Activated CD8-positive, alpha-beta memory T cell treated with anti-CD3 and anti-CD28 coated beads, Interleukin-2, amount 50 U/mL, for 48 hours (primary cell): Measurements from ENCODE around the gene LMBR1.

Experiments
- DNase-seq: peaks from one replicate; pipeline ENCODE4 v3.0.0-alpha.2; 2020

Gene LMBR1

DNA sequence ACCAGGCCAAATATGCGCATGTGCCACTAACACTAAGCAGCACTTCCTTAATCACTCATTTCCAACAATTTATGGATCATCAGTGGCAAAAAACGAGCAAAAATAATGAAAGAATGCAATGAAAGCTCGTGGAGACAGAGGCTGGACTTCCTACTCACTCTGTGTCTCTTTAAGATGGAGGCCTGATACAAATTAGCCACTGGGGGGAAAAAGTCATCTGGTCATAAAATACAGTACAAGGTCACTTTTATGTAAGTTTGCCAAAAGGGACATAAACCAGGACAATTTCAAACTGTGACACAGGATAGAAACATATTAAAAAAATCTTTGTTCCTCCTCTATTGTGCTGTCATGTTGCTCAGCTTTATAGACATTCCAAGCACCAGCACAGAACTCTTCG, 101.7 kb downstream of the LMBR1 start:
- DNase-seq, result no peak

DNA sequence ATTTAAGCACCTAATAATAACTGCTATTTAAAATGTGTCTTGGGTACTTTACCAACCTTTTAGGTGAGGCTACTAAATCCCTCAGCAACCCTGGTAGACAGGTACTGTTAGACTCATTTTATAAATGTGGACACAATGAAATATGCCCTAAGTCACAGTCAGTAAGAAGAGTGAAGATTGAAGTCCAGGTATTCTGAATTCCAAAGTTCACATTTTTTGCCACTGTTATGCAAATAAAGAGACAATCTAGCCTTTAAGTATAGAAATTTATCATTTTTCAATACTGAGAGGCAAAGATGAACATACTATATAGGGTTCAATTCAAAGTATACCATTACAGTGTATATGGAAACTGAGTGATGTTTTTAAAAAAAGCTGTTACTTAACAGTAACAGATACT, 102.7 kb downstream of the LMBR1 start:
- no peak for DNase-seq

GRCh38 chr7:156785998-156786543, 106.9 kb downstream of the LMBR1 start:
- DNase-seq, result no peak

DNA sequence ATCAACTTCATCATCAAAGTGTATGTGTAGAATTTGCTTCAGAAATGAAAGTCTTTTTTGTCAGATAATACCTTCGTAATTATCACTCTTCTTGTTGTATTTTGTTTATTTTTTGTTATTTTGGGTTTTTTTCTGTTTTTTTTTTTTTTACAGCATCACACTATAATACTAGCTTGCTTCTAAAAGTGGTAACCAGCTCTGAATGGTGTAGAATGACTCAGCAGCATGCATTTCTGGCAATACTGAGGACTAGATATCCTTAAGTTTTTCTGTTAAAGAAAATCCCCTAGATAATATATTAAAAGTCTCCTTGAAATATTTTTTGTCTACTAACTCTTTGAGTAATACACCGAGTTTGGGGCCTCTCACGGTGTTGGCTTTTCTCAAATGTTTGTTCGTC, 109.1 kb downstream of the LMBR1 start:
- DNase-seq, result no peak

DNA sequence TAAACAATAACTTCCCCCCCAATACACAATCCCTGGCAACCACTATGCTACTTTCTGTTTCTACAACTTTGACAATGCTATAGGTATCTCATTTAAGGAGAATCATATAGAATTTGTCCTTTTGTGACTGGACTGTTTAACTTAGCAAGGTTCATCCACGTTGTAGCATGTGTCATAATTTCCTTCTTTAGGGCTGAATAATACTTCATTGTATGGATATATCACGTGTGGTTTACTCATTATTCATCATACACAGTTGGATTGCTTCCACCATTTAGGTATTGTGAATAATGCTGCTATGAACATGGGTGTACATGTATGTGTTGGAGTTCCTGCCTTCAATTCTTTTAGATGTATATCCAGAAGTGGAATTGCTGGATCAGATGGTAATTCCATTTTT, 111.0 kb downstream of the LMBR1 start:
- DNase-seq, result no peak

DNA sequence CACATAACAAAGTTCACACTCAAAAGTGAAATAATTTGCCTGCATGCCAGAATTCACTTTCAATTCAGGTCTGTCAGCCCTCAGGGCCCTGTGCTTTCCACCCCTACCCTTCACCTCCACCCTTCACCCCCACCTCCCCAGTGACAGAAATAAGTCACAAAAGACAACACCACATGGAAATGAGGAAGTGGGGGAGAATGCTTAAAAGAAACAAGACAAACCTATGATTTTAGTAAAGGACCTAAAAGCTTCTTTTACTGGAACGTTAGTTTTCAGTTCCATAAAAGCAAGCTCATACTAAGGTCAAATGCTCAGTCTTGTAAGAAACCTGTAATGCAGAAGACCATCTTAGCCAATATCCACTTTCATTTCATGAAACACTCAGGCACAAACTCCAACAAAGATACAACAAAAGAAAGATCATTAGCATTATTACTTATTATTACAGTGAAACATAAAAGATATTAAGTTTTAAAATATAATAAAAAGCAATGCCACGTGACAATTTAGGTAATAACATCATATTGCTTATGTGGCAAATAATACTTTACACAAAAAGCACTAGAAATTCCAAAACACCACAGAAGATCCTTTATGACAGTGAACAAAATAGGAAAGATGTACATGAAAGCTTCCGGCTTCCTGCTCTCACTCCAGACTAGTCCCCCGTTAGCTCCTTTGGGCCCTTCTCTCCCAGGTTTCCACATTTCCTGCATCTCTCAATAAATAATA, 112.1 kb downstream of the LMBR1 start:
- DNase-seq, result no peak

GRCh38 chr7:156778668-156779067, 114.3 kb downstream of the LMBR1 start:
- no peak for DNase-seq

GRCh38 chr7:156778201-156778600, 114.8 kb downstream of the LMBR1 start:
- DNase-seq, result no peak

- no peak for DNase-seq
These were observed 115.5 kb downstream of the LMBR1 start for GRCh38 chr7:156777364-156778069.

DNA sequence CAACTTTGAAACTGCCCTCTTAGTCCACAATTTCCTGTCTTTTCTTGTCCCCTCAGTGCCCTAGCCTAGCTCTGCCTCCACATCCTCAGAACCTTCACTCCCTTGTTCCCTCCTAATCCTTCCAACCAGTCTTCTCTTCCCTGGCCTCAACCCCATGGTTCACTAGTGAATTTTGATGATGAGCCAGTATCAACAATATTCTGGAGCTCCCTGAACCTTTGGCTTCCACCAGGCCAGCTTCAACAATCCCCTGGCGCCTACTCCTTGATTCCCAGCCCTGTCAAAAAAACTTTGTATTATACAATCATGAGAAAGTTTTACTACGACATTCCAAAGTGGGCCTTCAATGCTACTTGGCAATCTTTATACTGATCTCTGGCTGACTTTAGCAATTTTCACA, 116.5 kb downstream of the LMBR1 start:
- no peak for DNase-seq

- DNase-seq, result no peak
These were observed 119.0 kb downstream of the LMBR1 start for GRCh38 chr7:156773966-156774365.

DNA sequence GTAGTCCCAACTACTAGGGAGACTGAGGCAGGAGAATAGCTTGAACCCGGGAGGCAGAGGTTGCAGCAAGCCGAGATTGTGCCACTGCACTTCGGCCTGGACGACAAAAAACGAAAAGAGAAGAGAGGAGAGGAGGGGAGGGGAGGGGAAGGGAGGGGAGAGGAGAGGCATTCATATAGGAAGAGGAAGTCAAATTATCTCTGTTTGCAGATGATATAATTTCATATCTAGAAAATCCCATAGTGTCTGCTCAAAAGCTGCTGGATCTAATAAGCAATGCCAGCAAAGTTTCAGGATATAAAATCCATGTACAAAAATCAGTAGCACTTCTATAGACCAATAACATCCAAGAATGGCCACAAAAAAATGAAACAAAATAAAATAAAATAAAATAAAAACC, 120.3 kb downstream of the LMBR1 start:
- no peak for DNase-seq

- no peak for DNase-seq
These were observed 124.1 kb downstream of the LMBR1 start for GRCh38 chr7:156768698-156769472.

DNA sequence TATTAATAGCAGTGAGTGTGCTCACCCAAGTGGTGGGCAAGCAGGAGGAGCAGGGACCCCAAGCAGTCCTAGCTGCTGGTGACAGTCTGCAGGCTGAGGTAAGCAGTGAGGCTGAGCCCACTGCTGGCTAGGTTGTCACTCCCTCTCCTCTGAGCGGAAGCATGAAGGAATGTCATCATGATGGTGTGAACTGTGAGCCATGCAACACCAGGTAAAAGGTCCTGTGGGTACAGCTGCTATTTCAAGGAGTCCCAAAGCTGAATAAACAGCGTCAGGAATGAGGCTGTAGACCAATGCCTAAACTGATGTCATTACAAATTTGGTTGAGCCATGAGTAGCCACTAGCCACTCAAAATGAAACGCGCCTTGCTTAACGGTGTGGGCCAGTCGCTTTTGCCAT, 126.3 kb downstream of the LMBR1 start:
- no peak for DNase-seq

DNA sequence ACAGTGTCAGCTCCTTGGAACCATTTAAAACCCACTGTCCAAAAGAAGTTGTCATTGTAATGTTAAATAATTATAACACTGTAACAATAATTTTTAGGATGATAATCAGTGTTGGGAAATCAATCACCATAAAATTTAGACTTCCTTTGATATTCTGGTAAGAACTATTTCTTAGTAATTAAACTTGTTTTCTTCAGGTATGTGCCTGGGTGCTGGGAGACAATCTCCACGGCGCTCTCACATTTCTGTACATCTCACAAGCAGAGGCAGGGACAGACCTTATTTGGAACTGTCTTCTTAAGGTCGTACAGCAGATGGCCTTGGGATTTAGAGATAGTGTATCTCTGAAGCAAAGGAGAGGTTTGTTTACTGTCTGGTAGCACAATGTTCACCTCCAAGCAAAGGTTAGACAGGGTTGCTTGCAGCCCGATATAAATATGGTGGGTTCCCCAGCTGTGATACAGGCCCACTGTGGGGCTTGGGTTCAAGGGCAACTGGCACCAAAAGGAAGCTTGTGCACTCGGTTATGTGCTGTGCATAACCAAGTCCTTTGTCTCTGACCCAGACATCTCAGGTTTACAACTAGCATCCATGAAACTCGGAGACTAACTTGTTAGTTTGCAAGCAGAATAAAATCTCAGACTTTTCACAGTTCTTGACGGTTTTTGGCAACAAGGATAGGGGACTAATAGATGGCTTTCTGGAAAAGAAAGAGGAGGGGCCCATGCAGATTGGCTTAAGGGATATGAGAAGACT, 126.9 kb downstream of the LMBR1 start:
- DNase-seq, result no peak

DNA sequence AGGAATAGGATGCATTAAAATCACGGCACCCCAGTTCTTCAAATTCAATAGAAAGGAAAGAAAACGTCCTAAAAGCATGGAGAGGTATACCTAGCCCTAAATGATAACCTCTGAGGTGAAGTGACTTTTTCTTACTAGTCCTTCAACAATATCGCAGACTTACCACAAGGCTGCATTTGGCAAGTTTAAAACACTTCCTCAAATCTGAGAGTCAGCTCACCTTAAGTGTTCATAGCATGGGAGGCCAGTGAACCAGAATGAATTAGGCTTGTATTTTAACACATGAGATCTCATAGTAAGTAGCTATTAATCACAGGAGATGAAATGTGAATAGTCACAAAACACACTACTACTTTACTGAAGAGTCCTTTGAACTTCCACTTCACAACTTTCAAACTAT, 128.2 kb downstream of the LMBR1 start:
- no peak for DNase-seq

DNA sequence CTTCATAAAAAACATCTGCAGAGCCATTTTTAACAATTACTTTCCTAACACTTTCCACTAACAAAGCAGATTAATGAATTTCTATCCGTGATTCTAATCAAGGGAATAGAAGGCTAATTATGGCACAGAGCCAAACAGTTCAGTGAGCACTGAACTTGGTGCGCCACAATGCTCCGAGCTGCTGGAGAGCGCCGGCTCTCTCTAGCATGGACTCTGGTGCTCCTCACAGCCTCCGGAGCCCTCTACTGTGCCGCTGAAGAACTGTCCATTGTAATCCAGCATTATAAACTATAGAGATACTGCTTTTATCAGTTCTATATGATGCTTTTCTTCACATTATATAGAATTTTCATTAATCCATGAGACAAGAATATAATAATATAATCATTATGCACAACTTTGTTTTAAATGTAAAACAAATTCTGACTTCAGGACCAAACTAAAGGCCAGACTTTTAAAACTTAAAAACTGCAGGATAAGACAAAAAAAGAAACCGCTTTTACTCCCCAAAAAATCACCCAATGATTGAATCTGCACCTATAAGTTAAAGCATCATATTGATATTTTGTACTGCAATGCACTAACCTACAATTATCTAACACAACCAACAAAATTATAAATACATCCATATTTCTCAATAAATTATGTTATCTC, 128.8 kb downstream of the LMBR1 start:
- DNase-seq, result no peak

GRCh38 chr7:156759579-156760202, 133.3 kb downstream of the LMBR1 start:
- DNase-seq, result no peak

GRCh38 chr7:156759143-156759542, 133.8 kb downstream of the LMBR1 start:
- no peak for DNase-seq

DNA sequence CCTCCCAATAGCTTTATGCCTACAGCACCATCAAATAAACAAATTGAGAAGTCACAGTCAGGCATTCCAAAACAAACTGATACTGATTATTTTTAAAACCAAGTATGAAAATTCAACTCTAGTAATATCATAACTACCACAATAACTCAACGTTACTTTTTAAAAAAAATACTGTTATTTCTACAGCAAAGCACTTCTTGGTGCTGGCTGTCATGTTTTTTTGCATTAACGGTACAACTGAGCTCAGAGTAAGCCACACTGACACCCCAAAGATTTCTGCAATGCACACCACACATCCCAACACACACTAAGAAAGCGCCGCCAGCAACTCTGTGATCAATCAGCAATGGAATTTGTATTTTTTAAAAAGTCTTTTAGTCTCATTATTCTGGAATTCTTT, 138.8 kb downstream of the LMBR1 start:
- no peak for DNase-seq

GRCh38 chr7:156753630-156754029, 139.4 kb downstream of the LMBR1 start:
- no peak for DNase-seq

- DNase-seq, result no peak
These were observed 139.8 kb downstream of the LMBR1 start for GRCh38 chr7:156753229-156753560.
